ENCODE data around the gene ELP4.

Gene ELP4

DNA sequence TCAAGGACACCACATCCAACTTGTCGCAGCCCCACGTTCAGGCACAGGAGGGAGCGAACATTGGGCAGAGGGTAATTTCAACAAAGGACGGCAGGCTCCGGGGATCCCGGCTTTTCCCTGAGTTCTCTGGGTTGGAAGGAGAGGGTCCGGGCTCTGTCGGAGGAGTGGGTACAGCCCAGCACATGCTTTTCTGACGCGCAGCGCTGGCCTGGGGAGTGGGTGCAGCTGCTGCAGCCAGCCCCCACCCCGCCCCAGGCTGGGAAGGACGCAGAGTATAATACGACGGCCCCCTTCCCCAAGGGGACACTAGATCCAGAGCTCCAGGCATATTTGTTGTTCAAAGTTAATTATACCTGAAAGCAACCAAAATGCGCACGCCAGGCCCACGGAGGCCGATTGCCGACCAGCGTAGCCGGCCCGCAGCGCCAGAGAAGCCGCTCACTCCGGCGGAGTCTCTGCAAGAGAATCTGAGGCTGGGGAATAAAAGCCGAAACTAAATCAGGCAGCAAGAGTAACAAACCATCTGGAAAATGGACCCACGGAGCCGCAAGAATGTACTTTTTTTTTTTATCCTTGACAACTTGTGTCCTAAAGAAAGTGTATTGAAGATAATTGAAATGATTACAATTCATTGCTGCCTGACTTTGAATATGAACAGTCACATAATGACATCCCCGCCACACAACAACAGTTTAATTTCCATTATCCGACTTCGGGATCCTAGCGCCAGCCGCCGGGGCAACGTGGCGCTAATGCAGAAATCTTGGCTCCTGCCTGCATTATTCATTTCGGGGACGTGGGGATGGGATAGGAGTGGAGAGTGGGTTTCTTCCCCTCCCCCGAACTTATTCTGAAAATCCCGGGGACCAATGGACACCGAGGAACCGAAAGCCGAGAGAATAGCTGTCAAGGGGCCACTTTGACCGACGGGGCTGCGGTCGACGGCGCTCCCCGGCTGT, 315.6 kb downstream of the ELP4 start:
- DNase-seq (ENCODE audit: low spot score): no peak

- DNase-seq (ENCODE audit: low spot score): no peak
Observed at GRCh38 chr11:31825838-31826484, 316.4 kb downstream of the ELP4 start.

- DNase-seq (ENCODE audit: low spot score): no peak
Observed at GRCh38 chr11:31826536-31827438, 317.2 kb downstream of the ELP4 start.

GRCh38 chr11:31827455-31828206, 318.1 kb downstream of the ELP4 start:
- no peak for DNase-seq (ENCODE audit: low spot score)

- DNase-seq (ENCODE audit: low spot score): no peak
Observed at GRCh38 chr11:31828217-31828616, 318.6 kb downstream of the ELP4 start.

GRCh38 chr11:31830406-31830805, 320.8 kb downstream of the ELP4 start:
- no peak for DNase-seq (ENCODE audit: low spot score)

- DNase-seq (ENCODE audit: low spot score): no peak
Observed at GRCh38 chr11:31834237-31834636, 324.7 kb downstream of the ELP4 start.

All from LoVo (cell line).